Motor neuron (in vitro differentiated cells): ENCODE measurements around the gene GRIK2. TPM values are rescaled to one million over a fixed set of nuclear protein-coding genes. Genes with fewer than 3 reads are reported as not detected.
A peak's percentile ranks its signal among the peaks of the same experiment; 100 is the strongest.

Experiments
- ATAC-seq, 8 experiments: fragments of 200-7000 bp; cut with Tn5 transposase; replicated peaks in 6 of 8; 2 replicates each; pipeline ENCODE4 v1.8.0; 2021; ENCODE audit warnings: mild to moderate bottlenecking in 8 of 8, moderate library complexity in 8 of 8
- H3K27ac ChIP-seq, 2 donors: fragments of 250-450 bp; sonication (Bioruptor Pico); 2 replicates each; pipeline ENCODE4 v1.9.0; 2021; ENCODE audit warnings: antibody characterized with exemption in 2 of 2, mild to moderate bottlenecking in 2 of 2, moderate library complexity in 1 of 2
- H3K4me1 ChIP-seq, 2 donors: fragments of 250-450 bp; sonication (Bioruptor Pico); replicated peaks in 1 of 2; 2 replicates each; pipeline ENCODE4 v1.6.1; 2021; ENCODE audit warnings: antibody characterized with exemption in 2 of 2, mild to moderate bottlenecking in 2 of 2, moderate library complexity in 1 of 2
- H3K4me3 ChIP-seq, 5 donors: fragments of 250-450 bp; sonication (Bioruptor Pico); 2 replicates each; pipeline ENCODE4 v1.9.0; 2021; ENCODE audit warnings: antibody characterized with exemption in 5 of 5, mild to moderate bottlenecking in 5 of 5, moderate library complexity in 4 of 5
- WGBS, 10 experiments: fragments of 450-650 bp; shearing (Covaris generic); methylation state at CpG; one replicate each; pipeline ENCODE4 v1.0.0; 2022; 5-methylcytosine and 5-hydroxymethylcytosine counted together
- in situ Hi-C, 9 experiments: fragments of 400-800 bp; cut with MboI; loops; one replicate each; pipeline ENCODE4 v1.15.0; 2021; ENCODE audit warnings: low sequenced_read_pairs in 9 of 9, low pct_unique_long_range_greater_than_20kb in 2 of 9; ENCODE audit not compliant: unreplicated experiment in 9 of 9
- total RNA-seq, 8 experiments: library from RNA; unstranded; fragments of 300-600 nt; gene quantifications; 2 replicates each; pipeline versions ENCODE4 v1.2.3 to v1.2.4, GENCODE V29; 2022

The GRIK2 gene
- total RNA-seq, 8 experiments from 2014 or later: 1.9 to 27.1 (median 10.6) TPM

GRCh38 chr6:101956961-101957360, 563.5 kb downstream of the GRIK2 start:
- no peak for ATAC-seq
- Histone ChIP-seq H3K4me3 (no peak overlapping the region), H3K27ac (no peak overlapping the region), H3K4me1 (no peaks in the 10 kb centered on the region)
- in situ Hi-C loops: no loop called here
- 0 to 100% (median 80%) methylated on average over 1 to 2 of the region's 2 CpGs; no CpG with 5 or more reads in 1 of the 10 experiments for WGBS, 10 experiments

DNA sequence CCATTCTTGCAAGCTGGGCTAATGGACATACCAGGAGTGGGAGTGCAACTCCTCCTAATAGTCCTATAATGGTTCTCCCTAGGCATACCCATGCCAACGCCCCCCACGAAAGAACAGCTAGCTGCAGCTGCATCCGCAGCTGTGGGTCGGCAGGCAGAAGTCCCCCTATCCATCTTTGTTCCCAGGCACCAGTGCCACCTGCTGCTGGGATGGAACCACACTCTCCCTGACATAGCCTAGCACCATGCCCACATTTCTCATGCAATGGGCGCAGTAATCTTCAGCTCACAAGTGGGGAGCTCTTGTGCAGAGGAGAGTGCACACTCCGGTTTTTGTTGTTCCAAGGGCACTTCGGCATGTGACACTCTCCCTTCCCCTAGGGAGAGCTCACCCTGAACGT, 567.8 kb downstream of the GRIK2 start:
- Histone ChIP-seq H3K27ac (no peak overlapping the region), H3K4me3 (no peak overlapping the region), H3K4me1 (no peaks in the 10 kb centered on the region)
- ATAC-seq: no peak
- 37 to 100% (median 95%) methylated on average over 1 to 5 of the region's 8 CpGs; no CpG with 5 or more reads in 5 of the 10 experiments for WGBS, 10 experiments
- in situ Hi-C loops: no loop called here

- in situ Hi-C loops: no loop called here
Observed at GRCh38 chr6:101980924-101981323, 587.4 kb downstream of the GRIK2 start.

DNA sequence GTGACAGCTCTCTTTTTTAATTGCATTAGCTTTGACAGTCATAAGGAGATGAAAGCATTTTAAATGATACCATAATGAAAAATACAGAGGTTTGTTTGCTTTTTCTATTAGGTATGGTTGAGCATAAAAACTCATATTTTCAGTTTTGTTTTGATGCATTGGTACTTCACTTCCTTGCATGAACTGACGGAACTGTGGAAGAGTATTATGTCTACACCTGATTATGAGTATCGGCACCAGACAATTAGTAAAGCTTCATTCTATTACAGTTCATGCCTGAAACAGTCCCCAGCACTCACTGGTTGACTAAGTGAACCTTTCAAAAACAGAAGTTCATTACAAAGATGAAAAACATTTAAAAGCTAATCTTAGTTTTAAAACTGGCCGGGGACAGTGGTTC, 593.0 kb downstream of the GRIK2 start:
- WGBS, 10 experiments: 56 to 100% (median 94%) methylated on average over 2 to 3 of the region's 3 CpGs; no CpG with 5 or more reads in 1 of the 10 experiments
- H3K4me1 ChIP-seq: no peaks in the 10 kb centered on the region
- ATAC-seq: no peak
- in situ Hi-C loops: no loop called here
- H3K27ac ChIP-seq: no peak overlapping the region
- no peak overlapping the region for H3K4me3 ChIP-seq

More at GRCh38 chr6:101980924-101981323, 587.4 kb downstream of the GRIK2 start:
- Histone ChIP-seq H3K27ac (no peak overlapping the region), H3K4me3 (no peak overlapping the region), H3K4me1 (no peaks in the 10 kb centered on the region)
- no peak for ATAC-seq

- Histone ChIP-seq H3K4me3 (no peak overlapping the region), H3K4me1 (peaks cover 0 to 6% of the 10 kb centered on the region in 2 donors), H3K27ac (no peak overlapping the region)
- ATAC-seq: no peak
- 13 to 71% (median 44%) methylated on average over 4 to 5 of the region's 5 CpGs for WGBS, 10 experiments
- in situ Hi-C loops: no loop called here
Observed at GRCh38 chr6:101992286-101992685, 598.8 kb downstream of the GRIK2 start.

- H3K4me3 ChIP-seq: no peak overlapping the region
- in situ Hi-C loops: no loop called here
- no peak overlapping the region for H3K27ac ChIP-seq
- H3K4me1 ChIP-seq: peaks cover 0 to 6% of the 10 kb centered on the region in 2 donors
- ATAC-seq: no peak
Observed at GRCh38 chr6:101994521-101994920, 601.0 kb downstream of the GRIK2 start.

DNA sequence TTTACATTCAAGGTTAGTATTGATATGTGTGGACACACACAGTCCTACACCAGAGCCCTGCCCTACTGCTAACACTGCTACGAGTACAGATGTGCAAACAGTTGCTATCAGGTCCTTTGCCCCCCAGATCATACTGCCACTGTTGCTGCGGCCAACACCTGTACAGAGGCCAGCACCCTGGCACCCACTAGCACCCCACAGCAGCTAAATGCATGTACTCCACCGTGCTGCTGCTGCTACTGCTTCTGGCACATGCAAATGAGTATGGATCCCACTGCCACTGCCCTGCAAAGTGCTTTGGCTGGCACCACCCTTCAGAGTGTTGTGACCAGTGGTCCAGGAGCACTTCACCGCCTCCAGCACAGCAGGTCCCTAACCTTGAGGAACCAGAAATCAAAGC, 621.9 kb downstream of the GRIK2 start:
- in situ Hi-C loops: no loop called here

DNA sequence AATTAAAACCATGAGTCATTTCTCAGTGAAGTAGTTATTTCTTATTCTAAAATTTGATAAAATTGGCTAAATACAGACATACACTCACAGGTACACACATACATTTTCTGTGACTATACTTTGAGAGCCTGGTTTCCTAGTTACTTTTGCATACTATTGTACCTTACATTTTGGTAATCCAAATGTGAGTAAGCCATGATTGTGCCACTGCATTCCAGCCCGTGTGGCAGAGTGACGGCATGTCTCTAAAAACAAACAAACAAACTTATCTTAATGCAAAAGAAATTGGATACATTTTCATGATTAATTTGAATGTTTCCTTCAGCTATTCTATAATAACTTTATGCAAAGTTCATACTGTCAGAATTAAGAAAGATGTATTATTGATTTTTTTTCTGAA, 628.8 kb downstream of the GRIK2 start:
- Histone ChIP-seq H3K4me3 (no peak overlapping the region), H3K4me1 (peaks cover 0 to 6% of the 10 kb centered on the region in 2 donors), H3K27ac (no peak overlapping the region)
- in situ Hi-C loops: no loop called here
- 9 to 100% (median 93%) methylated on average over 1 to 2 of the region's 2 CpGs; no CpG with 5 or more reads in 1 of the 10 experiments for WGBS, 10 experiments
- no peak for ATAC-seq

More for the DNA sequence above, 621.9 kb downstream of the GRIK2 start:
- 20 to 100% (median 46%) methylated on average over 1 to 2 of the region's 4 CpGs; no CpG with 5 or more reads in 5 of the 10 experiments for WGBS, 10 experiments
- Histone ChIP-seq H3K4me1 (no peaks in the 10 kb centered on the region), H3K27ac (no peak overlapping the region), H3K4me3 (no peak overlapping the region)
- no peak for ATAC-seq

GRCh38 chr6:102022803-102023202, 629.3 kb downstream of the GRIK2 start:
- no peak for ATAC-seq
- peaks cover 0 to 6% of the 10 kb centered on the region in 2 donors for H3K4me1 ChIP-seq
- no peak overlapping the region for H3K27ac ChIP-seq
- H3K4me3 ChIP-seq: no peak overlapping the region
- in situ Hi-C loops: no loop called here

DNA sequence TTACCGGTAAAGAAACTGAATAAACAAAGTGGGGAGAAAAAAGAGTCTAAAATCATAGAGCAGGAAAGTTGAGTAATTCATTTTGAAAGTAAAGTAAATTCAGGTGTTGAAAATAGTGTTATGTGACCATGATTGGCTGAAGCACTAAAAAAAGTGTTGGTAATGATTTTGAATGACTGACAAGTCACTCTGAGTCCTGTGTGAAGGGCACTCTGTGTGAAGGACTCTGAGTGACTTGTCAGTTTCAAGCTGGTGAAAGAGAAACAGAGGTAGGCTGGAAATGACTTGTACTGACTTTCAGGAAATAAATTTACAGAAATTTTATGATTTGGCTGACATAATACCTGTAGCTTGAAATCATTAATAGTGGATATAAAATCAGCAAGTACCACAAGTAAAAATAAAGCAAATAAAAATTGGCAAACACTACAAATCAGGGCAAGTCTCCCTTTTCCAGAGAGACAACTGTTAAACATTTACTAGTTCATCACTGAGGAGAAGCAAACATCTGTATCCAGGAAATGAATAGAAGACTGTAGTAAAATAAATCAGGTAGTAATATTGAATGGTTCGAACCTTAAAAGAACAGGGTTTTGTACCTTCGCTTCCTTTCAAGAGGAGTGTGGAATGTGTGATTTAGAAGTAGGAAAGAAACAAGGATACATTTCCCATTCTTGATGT, 630.6 kb downstream of the GRIK2 start:
- in situ Hi-C loops: no loop called here
- Histone ChIP-seq H3K4me3 (no peak overlapping the region), H3K27ac (no peak overlapping the region), H3K4me1 (peaks cover 0 to 6% of the 10 kb centered on the region in 2 donors)
- ATAC-seq: peak in 1 of 8 experiments; percentile 14
- WGBS, 10 experiments: 3 to 100% (median 92%) methylated on average over 1 to 3 of the region's 3 CpGs

GRCh38 chr6:102026649-102027048, 633.1 kb downstream of the GRIK2 start:
- peak in 4 of 8 experiments; percentile 32 to 41 (median 38) for ATAC-seq
- no peak overlapping the region for H3K27ac ChIP-seq
- in situ Hi-C loops: no loop called here

DNA sequence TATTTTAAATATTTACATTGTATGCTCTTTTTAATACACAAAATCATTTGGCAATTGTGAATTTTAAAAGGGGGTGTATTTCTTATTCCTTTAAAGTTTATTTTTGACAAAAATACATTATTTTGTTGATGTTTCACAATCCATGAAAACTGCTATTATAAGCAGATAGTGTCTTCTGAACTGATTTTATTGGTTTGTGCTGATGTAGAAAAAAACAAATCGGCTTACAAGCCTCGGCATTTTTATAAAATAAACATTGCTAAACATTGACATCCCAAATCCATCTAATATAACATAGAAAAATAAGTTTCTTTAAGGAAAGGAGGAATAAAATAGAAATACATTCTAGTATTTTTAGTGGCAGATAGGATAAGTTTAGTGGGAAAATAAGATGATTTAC, 634.7 kb downstream of the GRIK2 start:
- in situ Hi-C loops: no loop called here
- 29 to 100% (median 89%) methylated on average over 1 to 2 of the region's 2 CpGs for WGBS, 10 experiments
- Histone ChIP-seq H3K27ac (no peak overlapping the region), H3K4me1 (peaks cover 0 to 6% of the 10 kb centered on the region in 2 donors), H3K4me3 (no peak overlapping the region)
- no peak for ATAC-seq

More at GRCh38 chr6:102026649-102027048, 633.1 kb downstream of the GRIK2 start:
- no peak overlapping the region for H3K4me3 ChIP-seq
- peaks cover 0 to 6% of the 10 kb centered on the region in 2 donors for H3K4me1 ChIP-seq

- ATAC-seq: peak in 5 of 8 experiments; percentile 38 to 82 (median 67)
- WGBS, 10 experiments: 0 to 81% (median 58%) methylated on average over 2 to 3 of the region's 3 CpGs
- in situ Hi-C loops: no loop called here
Observed at GRCh38 chr6:102038964-102039363, 645.5 kb downstream of the GRIK2 start.

GRCh38 chr6:102039441-102039840, 645.9 kb downstream of the GRIK2 start:
- H3K4me3 ChIP-seq: no peak overlapping the region
- in situ Hi-C loops: no loop called here
- 10 to 100% (median 94%) methylated on average over 1 to 3 of the region's 3 CpGs; no CpG with 5 or more reads in 1 of the 10 experiments for WGBS, 10 experiments
- H3K4me1 ChIP-seq: peaks cover 13 to 25% of the 10 kb centered on the region in 2 donors
- H3K27ac ChIP-seq: no peak overlapping the region
- ATAC-seq: no peak

More at GRCh38 chr6:102038964-102039363, 645.5 kb downstream of the GRIK2 start:
- H3K4me1 ChIP-seq: peaks cover 13 to 25% of the 10 kb centered on the region in 2 donors
- H3K4me3 ChIP-seq: no peak overlapping the region
- no peak overlapping the region for H3K27ac ChIP-seq
